MCF 10A (cell line): ENCODE data around the gene SELENOK. TPM values are rescaled to one million over a fixed set of nuclear protein-coding genes. Genes with fewer than 3 reads are reported as not detected.

Source experiments
- BruUV-seq: library from RNA; stranded (reverse); fragments of 400-500 nt; replicated peaks from 2 replicates; lab custom pipeline; 2021; lab: Mats Ljungman, UMichigan
- CTCF ChIA-PET: fragments of 300-600 bp; sonication (Branson Sonifier 250); formaldehyde crosslinking; extraction: SDS; loops from one replicate; lab custom pipeline; 2021; ENCODE audit warnings: antibody characterized with exemption, inconsistent platforms; lab: Yijun Ruan, JAX
- POLR2A ChIA-PET: fragments of 300-600, 350-650 bp; sonication (Branson Sonifier 250); formaldehyde crosslinking; extraction: SDS; loops from one replicate; lab custom pipeline; 2020; ENCODE audit warnings: antibody characterized with exemption, inconsistent platforms; lab: Yijun Ruan, JAX
- DNase-seq: peaks from one replicate; pipeline ENCODE4 v3.0.0-alpha.2; 2018; ENCODE audit not compliant: unreplicated experiment
- H3K27ac Mint-ChIP-seq: one replicate; pipeline ENCODE4 v1.8.0; 2022; ENCODE audit warnings: mild to moderate bottlenecking, low read depth, mixed read lengths; ENCODE audit not compliant: unreplicated experiment
- H3K27me3 Mint-ChIP-seq: one replicate; pipeline ENCODE4 v1.8.0; 2022; ENCODE audit warnings: mixed read lengths; ENCODE audit not compliant: insufficient read depth, unreplicated experiment
- H3K36me3 Mint-ChIP-seq: one replicate; pipeline ENCODE4 v1.8.0; 2022; ENCODE audit warnings: mild to moderate bottlenecking, moderate library complexity, mixed read lengths; ENCODE audit not compliant: insufficient read depth, unreplicated experiment
- H3K4me1 Mint-ChIP-seq: one replicate; pipeline ENCODE4 v1.8.0; 2022; ENCODE audit warnings: mixed read lengths; ENCODE audit not compliant: insufficient read depth, unreplicated experiment
- H3K4me3 Mint-ChIP-seq: one replicate; pipeline ENCODE4 v1.8.0; 2022; ENCODE audit warnings: mild to moderate bottlenecking, moderate library complexity, mixed read lengths; ENCODE audit not compliant: unreplicated experiment
- H3K9me3 Mint-ChIP-seq: one replicate; pipeline ENCODE4 v1.8.0; 2022; ENCODE audit warnings: mixed read lengths; ENCODE audit not compliant: unreplicated experiment
- CTCF ChIP-seq: fragments of 200-600 bp; IDR thresholded peaks from one replicate; pipeline ENCODE4 v1.8.0; 2022; ENCODE audit warnings: antibody characterized with exemption, mild to moderate bottlenecking; ENCODE audit not compliant: unreplicated experiment
- intact Hi-C: fragments of 100-400 bp; cut with micrococcal nuclease; formaldehyde crosslinking; loops from 2 replicates; pipeline ENCODE4 v1.14.1; 2022
- total RNA-seq: library from RNA; stranded (reverse); gene quantifications from 2 replicates; pipeline ENCODE4 v1.2.3, GENCODE V29; 2022

Gene SELENOK
- total RNA-seq, 1 experiment from 2014 or later = 55.6 TPM

DNA sequence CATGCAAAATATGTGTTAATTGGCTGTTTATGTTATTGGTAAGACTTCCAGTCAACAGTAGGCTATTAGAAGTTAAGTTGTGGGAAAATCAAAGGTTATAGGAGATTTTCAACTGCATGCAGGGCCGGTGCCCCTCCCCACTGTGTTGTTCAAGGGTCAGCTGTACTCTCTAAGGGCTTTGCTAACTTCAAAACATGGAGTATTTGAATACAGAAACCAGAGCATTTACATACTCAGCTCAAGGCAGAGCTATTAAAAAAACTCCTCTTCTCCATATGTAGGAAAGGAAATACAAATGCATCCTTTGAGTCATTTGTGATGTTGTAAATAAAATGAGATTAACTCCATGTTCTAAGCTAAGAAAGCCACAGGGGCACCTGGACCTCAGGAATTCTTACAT is 28.5 kb downstream of the SELENOK start:
- intact Hi-C loops = no loop called here
- no peak for TF ChIP-seq CTCF
- ChIA-PET POLR2A (interaction anchor here (0.7 kb wide), 1 partner anchor 584 kb away, joined by 3 read pairs; no protein-coding TSS in a partner anchor), CTCF (interaction anchor here (0.6 to 0.7 kb wide), 2 partner anchors 409 to 622 kb away, joined by 3 to 4 read pairs; no protein-coding TSS in a partner anchor)
- H3K27me3 Mint-ChIP-seq = no peaks in the 10 kb centered on the region
- no peaks in the 10 kb centered on the region for H3K9me3 Mint-ChIP-seq
- H3K27ac Mint-ChIP-seq = no peak overlapping the region
- no peak for DNase-seq
- H3K36me3 Mint-ChIP-seq = peaks cover 33% of the 10 kb centered on the region
- H3K4me3 Mint-ChIP-seq = no peak overlapping the region
- H3K4me1 Mint-ChIP-seq = no peaks in the 10 kb centered on the region
- BruUV-seq = no TSS peak

- Mint-ChIP-seq H3K36me3 (peaks cover 28% of the 10 kb centered on the region), H3K4me3 (no peak overlapping the region), H3K27me3 (no peaks in the 10 kb centered on the region), H3K27ac (no peak overlapping the region), H3K4me1 (no peaks in the 10 kb centered on the region), H3K9me3 (no peaks in the 10 kb centered on the region)
- no TSS peak for BruUV-seq
- ChIA-PET POLR2A (no interaction called here), CTCF (interaction anchor here (0.6 kb wide), 1 partner anchor 623 kb away, joined by 3 read pairs; no protein-coding TSS in a partner anchor)
- intact Hi-C loops = no loop called here
- TF ChIP-seq CTCF = no peak
- DNase-seq = no peak
Observed at GRCh38 chr3:53862241-53862640, 29.4 kb downstream of the SELENOK start.

- TF ChIP-seq CTCF = no peak
- ChIA-PET CTCF (no interaction called here), POLR2A (no interaction called here)
- no peak overlapping the region for H3K4me3 Mint-ChIP-seq
- no peaks in the 10 kb centered on the region for H3K27me3 Mint-ChIP-seq
- H3K9me3 Mint-ChIP-seq = no peaks in the 10 kb centered on the region
- H3K36me3 Mint-ChIP-seq = peaks cover 20% of the 10 kb centered on the region
- H3K27ac Mint-ChIP-seq = no peak overlapping the region
- DNase-seq = no peak
- intact Hi-C loops = no loop called here
- BruUV-seq = no TSS peak
- H3K4me1 Mint-ChIP-seq = no peaks in the 10 kb centered on the region
Observed at GRCh38 chr3:53860196-53860595, 31.5 kb downstream of the SELENOK start.

GRCh38 chr3:53859178-53859577 is 32.5 kb downstream of the SELENOK start:
- no peak for TF ChIP-seq CTCF
- Mint-ChIP-seq H3K4me1 (no peaks in the 10 kb centered on the region), H3K36me3 (peaks cover 14% of the 10 kb centered on the region), H3K27ac (no peak overlapping the region), H3K4me3 (no peak overlapping the region), H3K9me3 (no peaks in the 10 kb centered on the region), H3K27me3 (no peaks in the 10 kb centered on the region)
- CTCF ChIA-PET = interaction anchor here (0.6 kb wide), 1 partner anchor 31 kb away, joined by 7 read pairs; no protein-coding TSS in a partner anchor
- POLR2A ChIA-PET = no interaction called here
- DNase-seq = no peak
- BruUV-seq = no TSS peak
- intact Hi-C loops = no loop called here
